ENCODE data around the gene POMT2. TPM values are rescaled to one million over a fixed set of nuclear protein-coding genes. Genes with fewer than 3 reads are reported as not detected.

POMT2 gene
- total RNA-seq, 4 donors from 2014 or later: 19.1 to 36.4 (median 25.7) TPM

DNA sequence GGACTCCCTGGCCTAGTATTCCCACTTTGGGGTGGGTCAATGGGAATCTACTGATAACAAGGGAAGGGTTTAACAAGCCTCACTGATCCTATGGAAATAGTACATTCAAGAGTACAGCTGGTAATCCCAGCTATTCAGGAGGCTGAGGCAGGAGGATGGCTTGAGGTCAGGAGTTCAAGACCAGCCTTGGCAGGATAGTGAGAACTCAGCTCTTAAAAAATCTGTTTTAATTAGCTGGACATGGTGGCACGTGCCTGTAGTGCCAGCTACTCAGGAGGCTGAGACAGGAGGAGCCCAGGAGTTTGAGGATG is 4.5 kb downstream of the POMT2 start:
- intact Hi-C loops (cut with DNase I): loop anchor here (5.0 to 10.0 kb wide), 2 partner anchors 146 to 161 kb away; no protein-coding TSS in a partner anchor
- Histone ChIP-seq H3K27me3 (no peaks in the 10 kb centered on the region), H3K27ac (peak overlapping the region in 1 of 3 donors; percentile 34), H3K4me3 (replicated peaks in 1 of 3) (no peak overlapping the region), H3K9me3 (no peaks in the 10 kb centered on the region), H3K4me1 (peaks cover 26 to 64% of the 10 kb centered on the region in 2 donors), H3K36me3 (no peaks in the 10 kb centered on the region)
- TF ChIP-seq, protein P1, sequence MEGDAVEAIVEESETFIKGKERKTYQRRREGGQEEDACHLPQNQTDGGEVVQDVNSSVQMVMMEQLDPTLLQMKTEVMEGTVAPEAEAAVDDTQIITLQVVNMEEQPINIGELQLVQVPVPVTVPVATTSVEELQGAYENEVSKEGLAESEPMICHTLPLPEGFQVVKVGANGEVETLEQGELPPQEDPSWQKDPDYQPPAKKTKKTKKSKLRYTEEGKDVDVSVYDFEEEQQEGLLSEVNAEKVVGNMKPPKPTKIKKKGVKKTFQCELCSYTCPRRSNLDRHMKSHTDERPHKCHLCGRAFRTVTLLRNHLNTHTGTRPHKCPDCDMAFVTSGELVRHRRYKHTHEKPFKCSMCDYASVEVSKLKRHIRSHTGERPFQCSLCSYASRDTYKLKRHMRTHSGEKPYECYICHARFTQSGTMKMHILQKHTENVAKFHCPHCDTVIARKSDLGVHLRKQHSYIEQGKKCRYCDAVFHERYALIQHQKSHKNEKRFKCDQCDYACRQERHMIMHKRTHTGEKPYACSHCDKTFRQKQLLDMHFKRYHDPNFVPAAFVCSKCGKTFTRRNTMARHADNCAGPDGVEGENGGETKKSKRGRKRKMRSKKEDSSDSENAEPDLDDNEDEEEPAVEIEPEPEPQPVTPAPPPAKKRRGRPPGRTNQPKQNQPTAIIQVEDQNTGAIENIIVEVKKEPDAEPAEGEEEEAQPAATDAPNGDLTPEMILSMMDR (IDR thresholded peaks at IDR 0.05): peak in 1 of 6 experiments; percentile 32
- TF ChIP-seq POLR2A (IDR thresholded peaks at IDR 0.05): no peak
- WGBS, 2 donors: 44 to 52% methylated on average over 1 of the region's 1 CpG
- DNase-seq: no peak

DNA sequence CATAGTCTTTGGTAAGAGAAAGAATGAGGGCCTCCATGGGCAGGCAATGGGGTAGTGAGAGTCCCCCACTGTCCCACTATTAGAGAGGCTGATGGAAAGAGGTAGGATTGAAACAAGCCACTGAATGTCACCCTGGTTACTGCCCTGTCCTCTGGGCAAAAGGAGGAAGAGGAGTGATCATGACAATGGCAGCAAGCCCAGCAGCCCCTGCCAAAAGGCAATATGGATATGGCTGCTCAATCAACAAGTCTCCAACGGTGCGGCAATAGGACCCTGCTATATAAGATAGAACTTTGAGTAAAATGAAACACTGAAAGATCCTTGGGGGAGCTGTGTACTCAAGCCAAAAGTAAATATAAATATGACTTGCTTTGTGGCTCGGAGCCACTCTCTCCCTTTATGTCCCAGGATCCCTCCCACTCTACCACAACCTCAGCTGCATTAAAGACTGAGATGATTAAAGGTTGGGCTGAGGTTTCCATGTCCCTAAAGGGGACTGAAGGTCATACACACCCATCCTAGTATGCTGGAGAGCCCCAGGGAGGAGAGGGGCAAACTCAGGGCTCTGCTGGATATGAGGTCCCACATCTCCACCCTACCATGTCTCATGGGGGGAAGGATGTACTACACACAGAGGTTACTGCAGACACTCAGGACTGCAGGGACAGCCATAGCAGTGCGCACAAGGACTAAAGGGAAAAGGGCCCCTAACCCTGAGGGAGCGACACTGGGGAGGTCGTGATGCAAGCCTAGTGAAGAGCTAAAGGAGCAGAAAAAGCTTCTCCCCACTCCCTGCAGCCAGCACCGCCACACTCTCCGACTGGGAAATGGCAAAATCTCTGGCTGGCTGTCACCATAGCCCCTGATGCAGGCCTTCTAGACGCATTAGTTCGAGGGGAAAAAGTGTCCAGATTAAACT is 5.9 kb downstream of the POMT2 start:
- TF ChIP-seq POLR2A (IDR thresholded peaks at IDR 0.05): no peak
- TF ChIP-seq, protein P1 (IDR thresholded peaks at IDR 0.05): no peak
- no peaks in the 10 kb centered on the region for H3K27me3 ChIP-seq
- intact Hi-C loops (cut with DNase I): loop anchor here (5.0 to 10.0 kb wide), 2 partner anchors 148 to 160 kb away; no protein-coding TSS in a partner anchor
- H3K4me3 ChIP-seq (replicated peaks in 1 of 3): no peak overlapping the region
- WGBS, 2 donors: 74 to 79% methylated on average over 10 of the region's 10 CpGs
- DNase-seq: no peak
- peaks cover 24 to 61% of the 10 kb centered on the region in 2 donors for H3K4me1 ChIP-seq
- peaks cover 0 to 2% of the 10 kb centered on the region in 2 donors for H3K36me3 ChIP-seq
- peak overlapping the region in 2 of 3 donors; percentile 52 to 60 for H3K27ac ChIP-seq
- H3K9me3 ChIP-seq: no peaks in the 10 kb centered on the region

DNA sequence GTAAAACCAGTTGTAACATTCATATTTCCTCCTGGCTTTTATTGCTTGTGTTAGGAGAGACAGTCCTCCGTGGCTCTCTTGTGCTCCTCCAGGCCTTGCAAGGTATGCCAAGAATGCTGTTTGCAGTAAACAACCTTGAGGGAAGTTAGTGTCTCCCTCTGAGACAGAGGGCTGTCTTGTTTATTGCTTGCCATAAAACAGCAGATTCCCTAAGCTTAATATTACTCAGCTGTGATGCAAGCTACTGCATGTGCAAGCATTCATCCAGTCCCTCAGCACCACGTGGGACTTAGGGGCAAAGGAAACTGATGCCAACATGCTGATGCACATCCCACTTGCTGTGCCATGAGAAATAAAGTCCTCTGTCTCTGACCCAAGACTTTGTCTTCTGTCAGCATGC is 6.6 kb downstream of the POMT2 start:
- H3K27me3 ChIP-seq: no peaks in the 10 kb centered on the region
- intact Hi-C loops (cut with DNase I): loop anchor here (10.0 kb wide), 1 partner anchor 159 kb away; no protein-coding TSS in a partner anchor
- TF ChIP-seq POLR2A (IDR thresholded peaks at IDR 0.05): no peak
- H3K4me1 ChIP-seq: peaks cover 19 to 54% of the 10 kb centered on the region in 2 donors
- H3K9me3 ChIP-seq: no peaks in the 10 kb centered on the region
- H3K4me3 ChIP-seq (replicated peaks in 1 of 3): no peak overlapping the region
- DNase-seq: peak in 1 of 2 donors; percentile 24
- peaks cover 0 to 2% of the 10 kb centered on the region in 2 donors for H3K36me3 ChIP-seq
- H3K27ac ChIP-seq: peak overlapping the region in 2 of 3 donors; percentile 52 to 60
- 33 to 35% methylated on average over 2 of the region's 2 CpGs for WGBS, 2 donors

DNA sequence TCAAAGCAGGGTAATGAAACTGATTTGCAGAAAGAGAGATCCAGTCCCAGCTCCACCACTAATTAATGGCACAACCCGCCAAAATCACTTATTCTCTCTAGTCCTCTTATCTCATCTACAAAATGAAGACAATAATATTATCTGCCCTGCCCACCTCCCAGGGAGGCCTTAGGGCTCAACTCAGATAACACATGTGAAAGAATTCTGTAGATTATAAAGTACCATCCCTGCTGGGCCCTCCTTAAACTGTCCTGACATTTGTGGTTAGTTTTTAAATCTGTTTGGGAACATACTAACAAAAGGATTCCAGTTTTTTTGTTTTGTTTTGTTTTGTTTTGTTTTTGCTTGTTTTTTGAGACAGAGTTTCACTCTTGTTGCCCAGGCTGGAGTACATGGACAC is 7.3 kb downstream of the POMT2 start:
- Histone ChIP-seq H3K4me3 (replicated peaks in 1 of 3) (no peak overlapping the region), H3K27ac (peak overlapping the region; percentile 36 to 60 (median 52)), H3K27me3 (no peaks in the 10 kb centered on the region), H3K36me3 (peaks cover 0 to 2% of the 10 kb centered on the region in 2 donors), H3K9me3 (no peaks in the 10 kb centered on the region), H3K4me1 (peaks cover 19 to 47% of the 10 kb centered on the region in 2 donors)
- TF ChIP-seq, protein P1 (IDR thresholded peaks at IDR 0.05): no peak
- TF ChIP-seq POLR2A (IDR thresholded peaks at IDR 0.05): no peak
- 86 to 92% methylated on average over 1 of the region's 1 CpG for WGBS, 2 donors
- intact Hi-C loops (cut with DNase I): loop anchor here (10.0 kb wide), 1 partner anchor 159 kb away; no protein-coding TSS in a partner anchor
- no peak for DNase-seq

DNA sequence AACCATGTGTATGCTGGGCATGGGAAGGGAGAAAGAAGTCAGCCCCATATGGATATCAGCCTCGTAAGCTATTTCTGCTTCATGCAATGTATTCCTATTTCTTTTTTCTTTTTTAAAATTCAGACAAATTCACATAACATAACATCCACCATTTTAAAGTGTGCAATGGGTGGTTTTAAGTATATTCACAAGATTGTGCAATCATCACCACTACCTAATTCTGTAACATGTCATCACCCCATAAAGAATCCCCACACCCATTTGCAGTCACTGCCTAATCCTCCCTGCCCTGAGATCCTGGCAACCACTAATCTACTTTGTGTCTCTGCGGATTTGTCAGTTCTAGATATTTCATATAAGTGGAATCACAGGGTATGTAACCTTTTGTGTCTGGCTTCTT is 9.5 kb downstream of the POMT2 start:
- TF ChIP-seq, protein P1 (IDR thresholded peaks at IDR 0.05): no peak
- TF ChIP-seq POLR2A (IDR thresholded peaks at IDR 0.05): no peak
- Histone ChIP-seq H3K36me3 (peaks cover 0 to 2% of the 10 kb centered on the region in 2 donors), H3K27me3 (no peaks in the 10 kb centered on the region), H3K9me3 (no peaks in the 10 kb centered on the region), H3K4me1 (peaks cover 17 to 27% of the 10 kb centered on the region in 2 donors), H3K27ac (no peak overlapping the region), H3K4me3 (replicated peaks in 1 of 3) (no peak overlapping the region)
- no peak for DNase-seq
- 96 to 99% methylated on average over 2 of the region's 2 CpGs for WGBS, 2 donors
- intact Hi-C loops (cut with DNase I): loop anchor here (10.0 kb wide), 1 partner anchor 156 kb away; no protein-coding TSS in a partner anchor
